AG04449 (cell line): ENCODE measurements around the gene TACR1.

Source experiments
- CTCF ChIA-PET: fragments of 350-600 bp; formaldehyde crosslinking; extraction: SDS; loops from one replicate; lab custom pipeline; 2021; ENCODE audit warnings: antibody characterized with exemption; lab: Yijun Ruan, JAX
- POLR2A ChIA-PET: fragments of 400-600, 350-600 bp; formaldehyde crosslinking; extraction: SDS; loops from one replicate; lab custom pipeline; 2020; ENCODE audit warnings: antibody characterized with exemption, inconsistent platforms; lab: Yijun Ruan, JAX
- DNase-seq: peaks from one replicate; pipeline ENCODE4 v3.0.0-alpha.2; 2010; ENCODE audit warnings: low read depth, low spot score
- H3K4me3 ChIP-seq: 2 replicates; pipeline ENCODE4 v1.5.1; 2011; ENCODE audit warnings: low read depth, mild to moderate bottlenecking, control low read depth, low read length
- CTCF ChIP-seq: IDR thresholded peaks from one replicate; pipeline ENCODE4 v1.5.1; 2011; ENCODE audit warnings: mild to moderate bottlenecking, moderate library complexity, low read length, control low read depth, inconsistent platforms; ENCODE audit not compliant: insufficient read depth; ENCODE audit errors: missing control alignments

Gene TACR1

GRCh38 chr2:75010571-75010970, 188.7 kb downstream of the TACR1 start:
- no peak overlapping the region for H3K4me3 ChIP-seq
- no peak for DNase-seq
- TF ChIP-seq CTCF: no peak
- POLR2A ChIA-PET: no interaction called here
- CTCF ChIA-PET: interaction anchor here (1.5 to 1.6 kb wide), 2 partner anchors 10 to 54 kb away, joined by 5 read pairs; no protein-coding TSS in a partner anchor

GRCh38 chr2:75007819-75008218, 191.5 kb downstream of the TACR1 start:
- ChIA-PET POLR2A (no interaction called here), CTCF (interaction anchor here (2.2 kb wide), 1 partner anchor 89 kb away, joined by 4 read pairs; no protein-coding TSS in a partner anchor)
- DNase-seq: no peak
- no peak for TF ChIP-seq CTCF
- H3K4me3 ChIP-seq: no peak overlapping the region

- no peak overlapping the region for H3K4me3 ChIP-seq
- DNase-seq: no peak
- ChIA-PET POLR2A (no interaction called here), CTCF (interaction anchor here (2.2 kb wide), 1 partner anchor 88 kb away, joined by 4 read pairs; no protein-coding TSS in a partner anchor)
- no peak for TF ChIP-seq CTCF
Observed at GRCh38 chr2:75007061-75007460, 192.3 kb downstream of the TACR1 start.

DNA sequence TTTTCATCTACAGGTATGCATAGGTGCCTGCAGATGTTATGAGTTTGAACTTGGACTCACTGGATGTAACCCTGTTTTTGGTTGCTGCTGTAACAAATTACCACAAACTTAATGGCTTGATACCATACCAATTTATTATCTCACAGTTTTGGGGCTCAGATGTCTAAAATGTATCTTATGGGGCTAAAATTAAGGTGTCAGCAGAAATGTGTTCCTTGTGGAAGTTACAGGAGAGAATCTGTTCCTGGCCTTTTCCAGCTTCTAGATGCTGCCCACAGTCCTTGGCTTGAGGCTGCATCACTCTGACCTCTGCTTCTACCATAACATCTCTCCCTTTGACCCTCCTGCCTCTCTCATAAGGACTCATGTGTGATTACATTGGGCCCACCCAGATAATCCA, 193.3 kb downstream of the TACR1 start:
- DNase-seq: no peak
- no peak for TF ChIP-seq CTCF
- POLR2A ChIA-PET: no interaction called here
- no peak overlapping the region for H3K4me3 ChIP-seq
- CTCF ChIA-PET: interaction anchor here (2.2 kb wide), 1 partner anchor 87 kb away, joined by 4 read pairs; no protein-coding TSS in a partner anchor

DNA sequence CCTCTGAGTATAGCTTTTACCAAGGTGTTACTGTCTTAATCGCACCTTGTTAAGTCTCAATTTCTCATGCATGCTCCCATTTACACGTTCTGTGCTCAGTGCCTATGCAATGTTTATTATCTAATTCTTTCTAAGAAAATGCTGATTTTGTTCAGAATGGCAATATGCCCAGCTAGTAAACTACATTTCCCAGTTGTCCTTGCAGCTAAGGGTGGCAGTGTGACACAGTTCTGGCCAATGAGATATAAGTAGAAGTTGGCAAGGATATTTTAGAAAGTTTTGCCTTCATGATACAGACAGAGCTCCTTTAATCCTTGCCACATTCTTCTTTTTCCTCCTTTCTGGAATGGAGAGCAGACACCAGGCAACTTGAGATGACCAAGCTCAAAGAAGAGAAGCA, 195.5 kb downstream of the TACR1 start:
- no peak for DNase-seq
- POLR2A ChIA-PET: no interaction called here
- H3K4me3 ChIP-seq: no peak overlapping the region
- CTCF ChIA-PET: interaction anchor here (0.6 kb wide), 1 partner anchor 84 kb away, joined by 3 read pairs; no protein-coding TSS in a partner anchor
- no peak for TF ChIP-seq CTCF

DNA sequence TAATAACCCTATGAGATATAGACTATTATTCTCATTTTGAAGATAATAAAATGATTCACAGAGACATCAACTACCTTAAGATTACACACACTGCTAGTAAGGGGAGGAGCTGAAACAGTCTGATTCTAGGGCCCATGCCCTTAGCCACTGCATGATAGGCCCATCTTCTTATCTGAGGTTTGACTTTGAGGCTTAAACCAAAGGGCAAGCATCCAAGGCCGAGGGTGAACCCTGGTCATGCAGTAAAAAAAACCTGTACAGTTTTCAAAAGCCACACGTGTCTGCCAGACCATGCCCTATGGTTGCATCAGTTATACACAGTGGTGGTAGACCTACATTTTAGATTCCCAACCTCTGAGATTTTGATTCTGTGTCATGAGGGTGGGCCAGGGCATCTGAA, 196.0 kb downstream of the TACR1 start:
- ChIA-PET POLR2A (no interaction called here), CTCF (interaction anchor here (0.6 to 0.9 kb wide), 2 partner anchors 10 to 84 kb away, joined by 3 read pairs; no protein-coding TSS in a partner anchor)
- TF ChIP-seq CTCF: no peak
- H3K4me3 ChIP-seq: no peak overlapping the region
- no peak for DNase-seq
